Head of caudate nucleus (tissue), 42 donors: Measurements from ENCODE around the gene FZD1.
"Not testable (repeated sequence)": the region's sequence is repeated elsewhere in the genome, so short reads cannot be mapped to it uniquely, and the experiment has no call there.

ENCODE experiments used
- DNase-seq, 42 donors: peaks; one replicate each; pipeline versions ENCODE4 v3.0.0 to v3.0.0-alpha.2; 2020 to 2021; ENCODE audit warnings: mixed read lengths in 7 of 42
- intact Hi-C: fragments of 100-400 bp; cut with DNase I; formaldehyde crosslinking; loops from one replicate; pipeline ENCODE4 v1.15.0; 2022

FZD1 gene

DNA sequence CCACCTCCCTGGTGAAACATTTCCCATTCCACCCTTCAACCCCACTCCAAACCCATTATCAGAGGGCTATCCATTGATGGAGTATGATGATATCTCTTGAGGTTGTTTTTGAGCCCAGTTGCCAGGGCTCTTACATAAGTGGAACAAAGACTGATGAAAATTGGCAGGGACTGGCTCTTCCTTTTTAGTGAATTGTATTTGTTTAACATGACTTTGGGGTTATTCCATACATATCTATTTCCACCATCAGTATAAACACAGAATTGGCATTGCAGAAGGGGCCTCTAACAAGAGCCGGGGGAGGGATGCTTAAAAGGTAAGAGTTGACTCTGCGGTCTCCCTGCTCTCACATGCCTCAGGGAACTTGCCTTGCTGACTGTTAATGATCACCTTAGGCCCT is 28.9 kb downstream of the FZD1 start:
- no peak for DNase-seq
- intact Hi-C loops = no loop called here

DNA sequence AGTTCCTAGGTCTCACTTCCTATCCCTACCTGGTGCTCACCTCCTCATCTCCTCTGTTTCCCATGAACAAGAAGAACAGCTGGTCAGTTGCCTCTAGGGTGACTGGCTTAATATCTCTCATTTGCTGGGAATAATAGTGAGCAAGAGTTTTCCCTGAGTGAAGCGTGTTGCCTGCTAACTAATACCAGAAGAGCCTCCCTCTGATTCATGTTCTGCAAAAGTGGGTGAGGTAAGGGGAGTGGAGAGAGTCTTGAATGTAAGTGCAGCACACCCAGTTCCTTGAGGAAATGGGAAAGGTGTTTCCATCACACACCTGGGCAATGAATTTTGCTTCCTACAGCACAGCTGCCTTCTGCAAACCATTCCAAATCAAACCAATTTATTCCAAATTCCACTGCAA is 29.6 kb downstream of the FZD1 start:
- intact Hi-C loops = no loop called here
- DNase-seq = no peak

DNA sequence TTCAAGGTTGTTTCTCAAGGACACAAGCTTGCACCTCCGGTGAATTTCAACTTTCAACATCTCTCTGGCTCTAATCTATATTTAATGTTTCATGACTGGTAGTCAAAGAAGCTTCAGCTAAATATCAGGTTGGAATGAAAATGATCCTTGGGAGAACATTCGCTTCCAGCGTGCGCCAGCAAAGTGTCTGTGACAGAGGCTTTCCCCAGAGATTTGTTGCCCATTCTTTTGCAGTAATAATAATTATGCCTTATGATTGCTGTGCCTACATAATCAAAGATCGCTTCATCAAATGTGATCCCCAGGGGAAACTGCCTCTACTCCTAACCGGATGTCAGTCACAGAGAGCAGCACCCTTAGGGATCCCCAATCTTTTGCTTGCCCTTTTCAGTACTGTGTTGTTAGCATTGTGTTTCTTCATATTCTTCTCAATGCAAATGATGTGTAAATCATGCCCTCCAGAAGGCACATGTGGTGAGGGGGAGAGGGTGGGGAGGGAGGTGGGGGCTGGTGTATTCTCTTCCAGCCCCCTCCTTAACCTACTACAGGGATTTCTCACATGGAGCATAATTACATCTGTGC is 30.5 kb downstream of the FZD1 start:
- no peak for DNase-seq
- intact Hi-C loops = no loop called here

DNA sequence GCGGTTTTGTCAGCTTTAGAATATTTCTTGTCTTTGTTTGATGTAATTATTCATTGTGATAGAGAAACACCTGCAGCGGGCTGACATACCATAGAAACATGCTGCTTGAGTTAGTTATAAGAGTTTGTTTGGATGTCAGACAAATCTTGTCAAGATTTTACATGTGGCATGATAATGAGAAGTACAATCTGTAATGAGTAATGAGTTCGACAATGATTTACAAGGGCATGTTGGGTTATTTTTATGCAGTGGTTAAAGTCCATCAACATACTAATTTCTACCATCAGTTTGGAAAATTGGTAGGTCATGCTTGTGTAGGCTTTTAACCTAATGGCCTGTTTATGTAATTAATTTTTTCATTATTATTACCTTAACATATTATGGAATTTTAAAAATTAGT is 31.3 kb downstream of the FZD1 start:
- DNase-seq = no peak
- intact Hi-C loops = no loop called here

DNA sequence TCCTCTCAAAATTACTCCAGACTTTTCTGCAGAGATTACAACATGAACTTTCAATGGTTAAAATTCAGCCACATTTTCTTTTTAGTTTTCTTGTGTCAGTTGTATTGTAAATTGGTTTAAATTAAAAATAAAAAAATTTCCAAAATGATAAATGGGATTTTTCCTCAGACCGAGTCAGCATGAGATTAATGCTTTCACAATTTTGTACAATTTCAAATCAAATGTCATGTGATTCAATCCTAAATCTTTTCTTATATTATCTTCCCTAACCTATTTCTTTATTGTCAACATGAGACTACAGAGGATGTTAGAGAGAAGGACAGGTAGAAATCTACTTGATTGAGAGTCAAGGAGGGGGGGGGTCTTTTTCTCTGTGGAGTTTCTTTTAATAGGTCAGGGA is 33.7 kb downstream of the FZD1 start:
- intact Hi-C loops = no loop called here
- DNase-seq = no peak

DNA sequence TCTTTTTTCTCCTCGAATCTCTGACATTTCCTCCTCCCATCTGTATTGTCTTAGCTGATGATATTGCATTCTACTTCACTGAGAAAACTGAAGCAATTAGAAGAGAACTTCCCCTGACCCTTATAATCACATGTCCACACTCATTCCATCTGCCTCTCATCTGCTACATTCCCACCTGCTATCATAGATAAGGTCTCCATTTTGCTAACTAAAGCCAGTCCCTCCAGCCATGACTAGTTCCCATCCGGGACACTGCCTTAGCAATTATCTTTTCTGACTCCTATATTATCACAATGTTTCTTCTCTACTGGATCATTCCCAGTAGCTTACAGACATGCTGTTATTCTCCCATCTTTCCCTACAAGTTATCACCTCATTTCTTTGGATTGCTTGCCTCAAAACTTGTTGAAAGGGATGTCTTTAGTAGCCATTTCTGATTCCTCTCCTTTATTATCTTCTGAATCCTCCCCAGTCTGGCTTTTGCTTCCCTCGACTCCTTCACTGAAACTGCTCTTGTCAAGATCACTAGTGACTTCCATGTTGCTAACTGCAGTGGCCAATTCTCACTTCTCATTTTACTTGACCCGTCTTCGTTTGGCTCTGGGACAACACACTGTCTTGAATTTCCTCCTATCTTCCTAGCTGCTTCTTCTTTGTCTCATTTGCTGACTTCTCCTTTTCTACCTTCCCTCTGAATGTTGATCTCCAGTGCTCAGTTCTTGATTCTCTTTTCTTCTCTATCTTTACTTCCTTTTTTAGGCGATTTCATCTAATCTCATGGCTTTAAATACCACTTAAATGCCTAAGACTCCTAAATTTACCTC is 35.9 kb downstream of the FZD1 start:
- intact Hi-C loops = no loop called here
- DNase-seq = peak in 5 of 42 donors; percentile 9 to 27 (median 17)

DNA sequence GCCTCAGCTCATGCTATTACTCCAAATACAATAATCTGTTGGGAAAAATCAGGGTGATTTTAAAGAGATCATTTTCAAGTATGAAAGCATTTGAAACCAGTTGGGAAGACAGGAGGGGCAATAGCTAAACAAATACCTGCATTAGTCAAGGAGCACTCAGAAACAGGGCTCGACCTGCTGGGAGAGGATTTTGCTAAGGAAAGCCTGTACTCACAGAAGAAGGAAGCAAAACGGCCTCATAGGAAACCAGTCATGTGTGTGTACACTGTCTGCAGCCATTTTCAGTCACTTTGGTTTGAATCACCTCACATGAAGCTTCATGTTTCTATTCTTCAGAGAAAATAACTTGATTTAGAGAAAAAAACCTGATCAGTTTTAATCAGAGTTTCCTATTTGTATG is 38.6 kb downstream of the FZD1 start:
- intact Hi-C loops = no loop called here
- no peak for DNase-seq

DNA sequence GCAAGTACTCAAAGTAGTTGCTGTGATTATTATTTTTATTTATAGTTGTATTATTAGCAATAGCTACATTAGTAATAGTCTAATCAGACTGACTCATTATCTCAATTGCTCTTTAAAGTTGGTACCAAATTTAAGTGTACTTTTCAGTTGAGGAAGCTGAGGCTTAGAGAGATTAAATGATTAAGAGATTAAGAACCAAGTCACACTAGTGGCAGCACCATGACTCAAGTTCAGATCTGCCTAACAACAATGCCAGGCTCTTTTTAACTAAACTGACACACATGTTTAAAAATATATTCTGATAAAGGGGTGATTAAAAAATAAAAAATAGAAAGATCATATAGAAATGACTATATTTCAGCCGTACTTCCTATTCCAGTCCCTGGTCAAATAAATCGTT is 42.0 kb downstream of the FZD1 start:
- intact Hi-C loops = no loop called here
- DNase-seq = no peak

DNA sequence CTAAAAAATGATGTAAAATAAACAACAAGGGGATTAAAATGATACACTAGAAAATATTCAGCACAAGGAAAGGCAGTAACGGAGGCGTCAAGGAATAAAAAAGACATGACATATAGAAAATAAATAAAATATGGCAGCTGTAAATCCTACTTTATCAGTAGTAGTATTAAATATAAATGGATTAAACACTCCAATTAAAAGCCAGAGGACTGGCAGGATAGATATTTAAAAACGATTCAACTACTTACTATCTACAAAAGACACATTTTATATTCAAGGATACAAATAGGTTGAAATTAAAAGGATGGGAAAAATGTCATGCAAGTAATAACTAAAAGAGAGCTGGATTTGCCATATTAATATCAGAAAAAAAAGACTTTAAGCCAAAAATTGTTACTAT is 43.2 kb downstream of the FZD1 start:
- intact Hi-C loops = no loop called here
- DNase-seq = no peak

DNA sequence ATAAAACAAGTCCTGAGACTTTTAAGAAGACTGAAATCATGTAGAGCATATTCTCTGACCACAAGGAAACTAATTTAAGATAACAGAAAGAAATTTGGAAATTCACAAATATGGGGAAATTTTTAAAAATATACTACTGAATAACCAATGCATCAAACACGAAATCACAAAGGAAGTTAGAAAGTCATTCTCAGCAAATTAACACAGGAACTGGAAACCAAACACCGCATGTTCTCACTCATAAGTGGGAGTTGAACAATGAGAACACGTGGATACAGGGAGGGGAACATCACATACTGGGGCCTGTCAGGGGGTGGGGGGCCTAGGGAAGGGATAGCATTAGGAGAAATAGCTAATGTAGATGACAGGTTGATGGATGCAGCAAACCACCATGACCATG is 44.0 kb downstream of the FZD1 start:
- intact Hi-C loops, DNase-seq: not testable (repeated sequence)

DNA sequence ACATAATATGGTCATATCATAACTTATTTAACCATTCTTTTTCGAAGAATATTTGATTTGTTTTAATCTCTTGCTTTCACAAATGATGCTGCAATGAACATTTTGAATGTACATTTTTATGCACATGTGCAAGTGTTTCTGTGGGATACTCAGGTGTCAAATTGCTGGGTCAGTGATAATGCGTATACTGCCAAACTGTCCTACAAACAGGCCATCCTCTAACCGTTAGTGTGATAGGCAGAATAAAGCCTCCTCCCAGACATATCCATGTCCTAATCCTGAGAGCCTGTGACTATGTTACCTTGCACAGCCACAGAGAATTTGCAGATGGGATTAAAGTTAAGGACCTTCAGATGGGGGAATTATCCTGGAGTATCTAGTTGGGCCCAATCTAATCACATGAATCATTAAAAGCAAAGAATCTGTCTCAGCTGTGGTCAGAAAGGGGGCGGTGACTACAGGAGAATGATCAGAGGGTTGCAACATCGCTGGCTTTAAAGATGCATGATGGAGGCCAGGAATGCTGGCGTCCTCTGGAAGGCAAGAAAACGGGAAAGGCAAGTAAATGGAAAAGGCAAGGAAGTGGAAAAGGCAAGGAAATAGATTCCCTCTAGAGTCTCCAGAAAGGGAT is 46.7 kb downstream of the FZD1 start:
- intact Hi-C loops = no loop called here
- DNase-seq = no peak

DNA sequence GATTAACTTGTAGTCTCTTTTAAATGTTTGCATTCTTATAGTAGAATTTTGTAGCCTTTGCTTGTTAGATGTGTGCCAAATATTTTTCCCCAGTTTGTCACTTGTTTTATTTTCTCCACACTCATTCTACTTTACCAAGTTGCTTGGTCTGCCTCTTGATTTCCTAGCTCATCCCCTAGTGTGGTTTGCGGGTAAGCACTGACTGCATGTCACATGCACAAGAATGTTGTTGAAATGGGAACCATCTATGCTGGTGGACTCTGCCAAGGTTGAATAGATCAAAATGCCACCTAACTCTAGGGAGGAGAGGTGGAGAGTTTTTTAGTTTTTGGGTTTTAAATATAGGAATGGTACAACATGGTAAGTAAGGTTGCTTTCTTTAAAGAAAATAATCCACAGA is 47.6 kb downstream of the FZD1 start:
- DNase-seq = no peak
- intact Hi-C loops = no loop called here

DNA sequence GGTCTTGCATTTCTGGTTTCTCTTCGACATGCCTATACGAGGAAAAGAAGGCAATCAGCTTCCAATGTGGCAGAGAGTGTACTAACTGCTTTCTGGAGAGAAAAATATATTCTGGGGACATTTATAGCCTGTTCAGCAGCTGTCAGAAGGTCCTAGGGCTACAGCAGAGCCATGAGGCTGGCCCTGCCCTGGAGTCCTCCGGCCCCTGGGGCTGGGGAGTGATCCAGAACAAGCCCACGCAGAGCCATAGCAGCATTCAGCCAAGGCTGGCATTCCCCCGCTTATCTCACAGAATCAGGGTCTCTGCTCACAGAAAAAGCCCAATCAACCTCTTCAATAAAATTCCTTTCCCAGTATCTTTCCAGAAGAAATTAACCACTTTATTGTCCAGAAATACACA is 48.9 kb downstream of the FZD1 start:
- intact Hi-C loops = no loop called here

DNA sequence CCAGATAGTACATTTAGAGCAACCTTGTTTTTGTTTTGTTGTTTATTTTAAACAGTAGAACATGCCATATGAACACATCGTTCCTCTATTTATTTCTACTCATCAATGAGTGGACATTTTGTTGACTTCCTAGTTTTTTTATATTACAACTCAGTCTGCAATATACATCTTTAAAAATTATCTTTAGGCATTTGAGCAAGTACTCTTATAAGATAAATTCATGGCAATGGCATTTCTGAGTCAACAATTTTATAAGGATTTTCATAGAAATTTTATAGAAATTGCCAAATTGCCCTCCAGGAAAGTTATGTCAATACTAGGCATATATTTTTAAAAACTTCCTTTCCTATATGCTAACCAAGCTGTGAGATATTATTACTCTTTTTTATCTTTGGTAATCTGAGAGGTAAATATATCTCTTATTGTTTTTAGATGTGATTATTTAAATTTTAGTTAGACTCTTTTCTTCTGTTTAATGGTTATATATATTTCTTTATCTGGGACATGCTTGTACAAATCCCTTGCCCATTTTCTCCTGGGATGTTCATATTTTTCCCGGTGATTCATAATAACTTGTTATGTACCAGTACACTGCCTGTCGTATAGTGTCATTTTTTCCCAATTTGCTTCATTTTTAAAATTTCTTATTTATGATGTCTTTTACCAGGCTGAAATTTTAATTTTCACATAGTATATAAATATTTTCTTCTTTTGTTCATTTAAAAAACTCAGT is 50.5 kb downstream of the FZD1 start:
- intact Hi-C loops = no loop called here
- DNase-seq = no peak

More for the DNA sequence above, 48.9 kb downstream of the FZD1 start:
- DNase-seq = no peak

DNA sequence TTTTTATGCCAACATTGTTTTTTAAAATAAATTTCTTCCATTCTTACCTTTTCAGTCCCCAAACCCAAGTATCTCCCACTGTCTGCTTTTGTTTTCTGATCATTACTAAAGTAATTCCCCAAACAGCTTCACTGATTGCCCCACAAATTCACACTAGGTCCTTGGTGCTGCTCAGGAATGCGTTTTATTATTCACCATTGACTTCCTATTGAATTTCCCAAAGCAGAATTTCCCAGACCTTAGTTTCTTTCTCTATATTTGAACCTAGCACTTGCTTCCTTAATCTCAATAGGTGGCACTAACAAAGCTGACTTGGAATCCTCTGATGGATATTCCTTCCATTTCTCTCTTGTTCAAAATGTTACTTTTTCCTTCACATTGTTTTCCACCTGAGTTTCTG is 52.2 kb downstream of the FZD1 start:
- no peak for DNase-seq
- intact Hi-C loops = no loop called here

DNA sequence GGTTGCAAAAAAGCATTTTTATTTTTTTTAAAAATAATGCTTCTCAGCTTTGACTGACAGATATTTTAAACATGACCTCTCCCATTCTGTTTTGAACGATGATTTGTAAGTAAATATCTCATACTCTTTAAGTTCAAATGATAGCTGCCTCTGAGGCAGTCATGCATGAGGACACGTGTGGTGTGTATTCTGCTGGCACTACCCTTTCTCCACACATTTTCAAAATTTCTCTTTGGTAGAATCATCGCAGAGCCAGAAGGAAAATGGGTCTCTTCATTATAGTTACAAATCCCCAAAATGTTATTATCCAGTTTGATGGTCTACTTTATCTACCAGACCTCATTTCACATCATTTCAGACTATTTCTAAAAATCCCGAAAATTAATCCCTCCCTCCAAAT is 55.1 kb downstream of the FZD1 start:
- intact Hi-C loops = no loop called here
- no peak for DNase-seq

DNA sequence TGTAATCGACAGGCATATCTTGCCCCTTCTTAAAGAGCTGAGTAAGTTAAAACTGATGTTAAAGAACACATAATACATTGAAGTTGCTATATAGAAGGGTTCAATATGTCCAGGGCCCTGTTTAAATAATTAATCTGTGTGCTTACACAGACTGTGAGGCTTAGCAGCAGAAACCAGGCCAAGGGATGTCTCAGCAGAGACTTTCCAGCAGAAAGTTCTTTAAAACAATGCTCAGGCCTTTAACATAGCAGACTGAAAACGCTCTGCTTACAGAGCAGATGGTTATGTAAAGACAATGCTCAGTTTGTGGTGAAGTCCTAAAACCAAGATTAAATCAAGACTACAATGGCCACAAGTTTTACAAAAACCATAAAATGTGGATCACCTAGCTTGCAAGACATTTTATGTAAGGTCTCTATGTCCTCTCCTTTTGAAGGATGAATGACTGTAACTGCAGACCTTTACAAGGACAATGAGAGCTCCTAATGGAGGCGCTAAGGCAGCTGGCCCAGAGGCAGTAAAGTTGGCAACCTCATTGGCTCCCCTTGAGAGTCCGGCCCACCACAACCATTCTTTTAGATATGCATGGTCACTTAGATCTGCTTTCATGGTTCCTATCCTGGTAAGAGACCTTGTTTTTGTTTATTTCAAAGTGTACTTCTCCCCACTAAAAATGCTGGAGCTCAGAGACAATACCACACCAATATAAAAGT is 56.3 kb downstream of the FZD1 start:
- DNase-seq = no peak
- intact Hi-C loops = no loop called here
